ENCODE data around the gene CXCL14.

CXCL14 gene

DNA sequence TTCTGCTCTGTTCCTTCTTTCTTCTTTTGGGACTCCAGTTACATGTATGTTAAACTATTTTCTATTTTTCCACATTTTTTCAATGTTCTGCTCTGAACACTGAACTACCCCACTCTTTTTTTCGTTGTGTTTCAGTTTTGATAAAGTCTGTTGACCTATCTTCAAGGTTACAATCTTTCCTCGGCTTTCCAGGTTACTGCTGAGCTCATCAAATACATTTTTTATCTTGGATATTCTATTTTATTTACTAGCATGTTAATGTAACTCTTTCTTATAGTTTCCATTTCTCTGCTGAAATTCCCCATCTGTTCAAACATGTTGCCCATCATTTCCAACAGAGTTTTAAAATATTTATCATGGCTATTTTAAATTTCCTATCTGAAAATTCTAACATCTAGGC lies 56.8 kb downstream of the CXCL14 start:
- H3K4me3 ChIP-seq (replicated peaks; ENCODE audit: low read depth, low read length), result no peak overlapping the region
- TF ChIP-seq, protein P1, sequence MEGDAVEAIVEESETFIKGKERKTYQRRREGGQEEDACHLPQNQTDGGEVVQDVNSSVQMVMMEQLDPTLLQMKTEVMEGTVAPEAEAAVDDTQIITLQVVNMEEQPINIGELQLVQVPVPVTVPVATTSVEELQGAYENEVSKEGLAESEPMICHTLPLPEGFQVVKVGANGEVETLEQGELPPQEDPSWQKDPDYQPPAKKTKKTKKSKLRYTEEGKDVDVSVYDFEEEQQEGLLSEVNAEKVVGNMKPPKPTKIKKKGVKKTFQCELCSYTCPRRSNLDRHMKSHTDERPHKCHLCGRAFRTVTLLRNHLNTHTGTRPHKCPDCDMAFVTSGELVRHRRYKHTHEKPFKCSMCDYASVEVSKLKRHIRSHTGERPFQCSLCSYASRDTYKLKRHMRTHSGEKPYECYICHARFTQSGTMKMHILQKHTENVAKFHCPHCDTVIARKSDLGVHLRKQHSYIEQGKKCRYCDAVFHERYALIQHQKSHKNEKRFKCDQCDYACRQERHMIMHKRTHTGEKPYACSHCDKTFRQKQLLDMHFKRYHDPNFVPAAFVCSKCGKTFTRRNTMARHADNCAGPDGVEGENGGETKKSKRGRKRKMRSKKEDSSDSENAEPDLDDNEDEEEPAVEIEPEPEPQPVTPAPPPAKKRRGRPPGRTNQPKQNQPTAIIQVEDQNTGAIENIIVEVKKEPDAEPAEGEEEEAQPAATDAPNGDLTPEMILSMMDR (IDR thresholded peaks at IDR 0.05; ENCODE audit: low read depth, low read length, missing control alignments), result no peak
- no peak for DNase-seq (ENCODE audit: extremely low read depth, low read depth)

Data from HFF-Myc (cell line).